ENCODE results near the gene SUCLG2. TPM values are rescaled to one million over a fixed set of nuclear protein-coding genes. Genes with fewer than 3 reads are reported as not detected.

The SUCLG2 gene
- total and polyA plus RNA-seq, 10 of the 15 experiments (the other 5 are each of a cell fraction or from before 2014, with no cell fraction given) = 17.8 to 50.9 (median 37.2) TPM

DNA sequence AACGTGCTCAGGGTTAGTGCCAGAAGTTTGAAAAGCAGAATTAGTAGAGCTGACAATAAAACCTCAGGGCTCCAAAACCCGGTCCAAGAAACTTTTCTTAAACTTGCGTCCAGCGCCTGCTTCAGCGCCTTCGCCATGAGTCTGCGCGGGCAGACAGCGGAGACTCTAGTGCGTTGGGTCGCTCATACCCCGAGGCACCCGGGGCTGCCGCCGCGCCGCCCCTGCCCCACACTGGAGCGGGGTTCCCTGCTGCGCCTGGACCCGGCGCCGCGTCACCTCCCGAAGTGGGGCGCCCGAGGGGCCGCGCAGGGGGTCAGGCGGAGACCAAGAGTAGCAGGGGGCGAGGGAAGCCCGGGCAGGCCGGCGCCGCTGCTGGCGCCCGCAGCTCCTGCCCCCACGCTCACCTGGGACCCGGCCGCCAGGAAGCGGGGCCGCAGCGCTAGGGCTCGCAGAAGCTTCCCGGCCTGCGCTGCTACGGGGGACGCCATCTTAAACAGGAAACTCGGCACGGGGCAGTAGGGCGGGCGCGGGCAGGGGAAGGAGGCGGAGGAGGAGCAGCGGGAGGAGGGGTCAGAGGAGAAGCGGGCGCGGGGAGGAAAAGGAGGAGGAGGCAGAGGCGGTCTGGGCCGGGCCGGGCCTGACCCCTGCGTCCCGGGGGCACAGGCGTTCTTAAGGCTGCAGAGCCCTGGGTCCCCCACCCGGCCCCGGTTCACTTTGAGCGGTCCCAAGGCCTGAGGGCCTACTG lies at the start of gene SUCLG2 (continued):
- TF ChIP-seq MYB (IDR thresholded peaks at IDR 0.05; ENCODE audit: borderline replicate concordance, low read depth, low read length) (no peak), NRF1 (conservative IDR thresholded peaks at IDR 0.05; ENCODE audit: low read depth, low read length) (no peak), RBBP5 (conservative IDR thresholded peaks at IDR 0.05) (no peak), SPI1 (IDR thresholded peaks at IDR 0.05; ENCODE audit: borderline replicate concordance, insufficient read depth, low read depth, low read length) (no peak; the same call in 1 of the 2 replicates), NFIC (IDR thresholded peaks at IDR 0.05; ENCODE audit: low read depth, low read length) (no peak), HCFC1 (IDR thresholded peaks at IDR 0.05; ENCODE audit: low read length) (0 out of 2 replicates have a peak, but pooled peaks have one; percentile 10), ZBED1 (IDR thresholded peaks at IDR 0.05; ENCODE audit: borderline replicate concordance) (no peak), ETV6 (conservative IDR thresholded peaks at IDR 0.05 in 1 of 2, IDR thresholded peaks at IDR 0.05 in 1 of 2; ENCODE audit: borderline replicate concordance in 1 of 2, low read depth in 1 of 2) (0 out of 4 replicates have a peak, but pooled peaks of 1 of the 2 experiments have one; percentile 25), SIN3A (IDR thresholded peaks at IDR 0.05; ENCODE audit: low read depth, low read length) (no peak), IKZF2 (IDR thresholded peaks at IDR 0.05) (peak; percentile 18 to 40; a peak in 2 of 4 replicates), CEBPB (IDR thresholded peaks at IDR 0.05; ENCODE audit: borderline replicate concordance in 1 of 2, low read depth in 2 of 2, low read length in 2 of 2) (no peak), ZNF207 (IDR thresholded peaks at IDR 0.05; ENCODE audit: borderline replicate concordance) (0 out of 2 replicates have a peak, but pooled peaks have one; percentile 62), CBX3 (IDR thresholded peaks at IDR 0.05; ENCODE audit: borderline replicate concordance, low read depth) (no peak), MEF2A (IDR thresholded peaks at IDR 0.05; ENCODE audit: insufficient read depth, low read depth, low read length) (no peak), ZNF622 (IDR thresholded peaks at IDR 0.05) (no peak), JUNB (IDR thresholded peaks at IDR 0.05) (no peak), TBL1XR1 (IDR thresholded peaks at IDR 0.05; ENCODE audit: low read depth, low read length) (no peak), PAX8 (IDR thresholded peaks at IDR 0.05) (no peak), NFXL1 (IDR thresholded peaks at IDR 0.05; ENCODE audit: borderline replicate concordance) (peak; percentile 30; the same call in 1 of the 2 replicates), CBFB (IDR thresholded peaks at IDR 0.05; ENCODE audit: low read depth) (no peak), YBX1 (IDR thresholded peaks at IDR 0.05) (no peak), SP1 (IDR thresholded peaks at IDR 0.05; ENCODE audit: low read depth, low read length) (peak; percentile 2), ESRRA (IDR thresholded peaks at IDR 0.05; ENCODE audit: low read length) (no peak), LARP7 (IDR thresholded peaks at IDR 0.05) (peak; percentile 89)
- TF ChIP-seq, protein P1, sequence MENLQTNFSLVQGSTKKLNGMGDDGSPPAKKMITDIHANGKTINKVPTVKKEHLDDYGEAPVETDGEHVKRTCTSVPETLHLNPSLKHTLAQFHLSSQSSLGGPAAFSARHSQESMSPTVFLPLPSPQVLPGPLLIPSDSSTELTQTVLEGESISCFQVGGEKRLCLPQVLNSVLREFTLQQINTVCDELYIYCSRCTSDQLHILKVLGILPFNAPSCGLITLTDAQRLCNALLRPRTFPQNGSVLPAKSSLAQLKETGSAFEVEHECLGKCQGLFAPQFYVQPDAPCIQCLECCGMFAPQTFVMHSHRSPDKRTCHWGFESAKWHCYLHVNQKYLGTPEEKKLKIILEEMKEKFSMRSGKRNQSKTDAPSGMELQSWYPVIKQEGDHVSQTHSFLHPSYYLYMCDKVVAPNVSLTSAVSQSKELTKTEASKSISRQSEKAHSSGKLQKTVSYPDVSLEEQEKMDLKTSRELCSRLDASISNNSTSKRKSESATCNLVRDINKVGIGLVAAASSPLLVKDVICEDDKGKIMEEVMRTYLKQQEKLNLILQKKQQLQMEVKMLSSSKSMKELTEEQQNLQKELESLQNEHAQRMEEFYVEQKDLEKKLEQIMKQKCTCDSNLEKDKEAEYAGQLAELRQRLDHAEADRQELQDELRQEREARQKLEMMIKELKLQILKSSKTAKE (IDR thresholded peaks at IDR 0.05; ENCODE audit: low read depth, poor library complexity, severe bottlenecking) = no peak
- TF ChIP-seq, protein P2, sequence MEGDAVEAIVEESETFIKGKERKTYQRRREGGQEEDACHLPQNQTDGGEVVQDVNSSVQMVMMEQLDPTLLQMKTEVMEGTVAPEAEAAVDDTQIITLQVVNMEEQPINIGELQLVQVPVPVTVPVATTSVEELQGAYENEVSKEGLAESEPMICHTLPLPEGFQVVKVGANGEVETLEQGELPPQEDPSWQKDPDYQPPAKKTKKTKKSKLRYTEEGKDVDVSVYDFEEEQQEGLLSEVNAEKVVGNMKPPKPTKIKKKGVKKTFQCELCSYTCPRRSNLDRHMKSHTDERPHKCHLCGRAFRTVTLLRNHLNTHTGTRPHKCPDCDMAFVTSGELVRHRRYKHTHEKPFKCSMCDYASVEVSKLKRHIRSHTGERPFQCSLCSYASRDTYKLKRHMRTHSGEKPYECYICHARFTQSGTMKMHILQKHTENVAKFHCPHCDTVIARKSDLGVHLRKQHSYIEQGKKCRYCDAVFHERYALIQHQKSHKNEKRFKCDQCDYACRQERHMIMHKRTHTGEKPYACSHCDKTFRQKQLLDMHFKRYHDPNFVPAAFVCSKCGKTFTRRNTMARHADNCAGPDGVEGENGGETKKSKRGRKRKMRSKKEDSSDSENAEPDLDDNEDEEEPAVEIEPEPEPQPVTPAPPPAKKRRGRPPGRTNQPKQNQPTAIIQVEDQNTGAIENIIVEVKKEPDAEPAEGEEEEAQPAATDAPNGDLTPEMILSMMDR (IDR thresholded peaks at IDR 0.05 in 2 of 3, conservative IDR thresholded peaks at IDR 0.05 in 1 of 3; ENCODE audit: control insufficient read depth in 2 of 3, extremely low read depth in 1 of 3, insufficient read depth in 1 of 3, low read depth in 3 of 3, low read length in 3 of 3) = no peak
- TF ChIP-seq, protein P3, sequence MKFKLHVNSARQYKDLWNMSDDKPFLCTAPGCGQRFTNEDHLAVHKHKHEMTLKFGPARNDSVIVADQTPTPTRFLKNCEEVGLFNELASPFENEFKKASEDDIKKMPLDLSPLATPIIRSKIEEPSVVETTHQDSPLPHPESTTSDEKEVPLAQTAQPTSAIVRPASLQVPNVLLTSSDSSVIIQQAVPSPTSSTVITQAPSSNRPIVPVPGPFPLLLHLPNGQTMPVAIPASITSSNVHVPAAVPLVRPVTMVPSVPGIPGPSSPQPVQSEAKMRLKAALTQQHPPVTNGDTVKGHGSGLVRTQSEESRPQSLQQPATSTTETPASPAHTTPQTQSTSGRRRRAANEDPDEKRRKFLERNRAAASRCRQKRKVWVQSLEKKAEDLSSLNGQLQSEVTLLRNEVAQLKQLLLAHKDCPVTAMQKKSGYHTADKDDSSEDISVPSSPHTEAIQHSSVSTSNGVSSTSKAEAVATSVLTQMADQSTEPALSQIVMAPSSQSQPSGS (IDR thresholded peaks at IDR 0.05; ENCODE audit: low read length) = no peak
